ENCODE data around the gene ZFX.

The ZFX gene

GRCh38 chrX:24137192-24137591 lies 12.3 kb upstream of the ZFX start:
- TF ChIP-seq POLR2AphosphoS5 (IDR thresholded peaks at IDR 0.05; ENCODE audit: low read depth, low read length) (no peak), FOXP2 (optimal IDR thresholded peaks at IDR 0.05; ENCODE audit: borderline replicate concordance, extremely low read depth, extremely low read length, insufficient read depth) (no peak), SIN3A (IDR thresholded peaks at IDR 0.05; ENCODE audit: borderline replicate concordance, insufficient read depth, low read length) (no peak), TAF1 (IDR thresholded peaks at IDR 0.05; ENCODE audit: borderline replicate concordance, insufficient read depth, low read length) (no peak), REST (IDR thresholded peaks at IDR 0.05; ENCODE audit: insufficient read depth in 1 of 2, low read depth in 2 of 2, low read length in 2 of 2) (no peak)

GRCh38 chrX:24144528-24144927 lies 5.0 kb upstream of the ZFX start:
- TF ChIP-seq FOXP2 (optimal IDR thresholded peaks at IDR 0.05; ENCODE audit: borderline replicate concordance, extremely low read depth, extremely low read length, insufficient read depth) (no peak), SIN3A (IDR thresholded peaks at IDR 0.05; ENCODE audit: borderline replicate concordance, insufficient read depth, low read length) (no peak), TAF1 (IDR thresholded peaks at IDR 0.05; ENCODE audit: borderline replicate concordance, insufficient read depth, low read length) (no peak), REST (IDR thresholded peaks at IDR 0.05; ENCODE audit: insufficient read depth in 1 of 2, low read depth in 2 of 2, low read length in 2 of 2) (no peak), POLR2AphosphoS5 (IDR thresholded peaks at IDR 0.05; ENCODE audit: low read depth, low read length) (no peak)

- no peak for TF ChIP-seq POLR2AphosphoS5 (IDR thresholded peaks at IDR 0.05; ENCODE audit: low read depth, low read length)
- no peak for TF ChIP-seq FOXP2 (optimal IDR thresholded peaks at IDR 0.05; ENCODE audit: borderline replicate concordance, extremely low read depth, extremely low read length, insufficient read depth)
- TF ChIP-seq TAF1 (IDR thresholded peaks at IDR 0.05; ENCODE audit: borderline replicate concordance, insufficient read depth, low read length): no peak
- TF ChIP-seq SIN3A (IDR thresholded peaks at IDR 0.05; ENCODE audit: borderline replicate concordance, insufficient read depth, low read length): no peak
- TF ChIP-seq REST (IDR thresholded peaks at IDR 0.05; ENCODE audit: insufficient read depth in 1 of 2, low read depth in 2 of 2, low read length in 2 of 2): no peak
Measured at GRCh38 chrX:24145303-24146186, 4.0 kb upstream of the ZFX start.

- TF ChIP-seq REST (IDR thresholded peaks at IDR 0.05; ENCODE audit: insufficient read depth in 1 of 2, low read depth in 2 of 2, low read length in 2 of 2) (no peak), FOXP2 (optimal IDR thresholded peaks at IDR 0.05; ENCODE audit: borderline replicate concordance, extremely low read depth, extremely low read length, insufficient read depth) (no peak), POLR2AphosphoS5 (IDR thresholded peaks at IDR 0.05; ENCODE audit: low read depth, low read length) (no peak), SIN3A (IDR thresholded peaks at IDR 0.05; ENCODE audit: borderline replicate concordance, insufficient read depth, low read length) (no peak), TAF1 (IDR thresholded peaks at IDR 0.05; ENCODE audit: borderline replicate concordance, insufficient read depth, low read length) (no peak)
Measured at GRCh38 chrX:24146283-24146949, 3.1 kb upstream of the ZFX start.
